K562 (cell line): Measurements from ENCODE around the gene C6orf15.

Experiments
- CTCF ChIP-seq, 3 experiments: IDR thresholded peaks in 2 of 3; conservative IDR thresholded peaks in 1 of 3; 2 replicates each; pipeline ENCODE4 v1.5.1; 2011 to 2012; ENCODE audit warnings: low read length in 3 of 3, mild to moderate bottlenecking in 3 of 3, control low read depth in 2 of 3, improper control_type of control experiment in 1 of 3, inconsistent platforms in 1 of 3, low read depth in 1 of 3, mixed read lengths in 1 of 3, moderate library complexity in 1 of 3; ENCODE audit not compliant: insufficient read depth in 2 of 3
- EZH2 ChIP-seq: IDR thresholded peaks from 2 replicates; pipeline ENCODE4 v1.6.1; 2012; ENCODE audit warnings: low read depth, mild to moderate bottlenecking, inconsistent platforms, low read length, borderline replicate concordance
- GABPA ChIP-seq: fragments of 200-800 bp; sonication (Bioruptor generic); conservative IDR thresholded peaks from 2 replicates; pipeline ENCODE4 v1.6.1; 2016; ENCODE audit warnings: low read depth, missing genetic modification characterization, missing compliant biosample characterization
- MXI1 ChIP-seq: IDR thresholded peaks from 2 replicates; pipeline ENCODE4 v1.6.1; 2011; ENCODE audit warnings: low read depth, mild to moderate bottlenecking, improper control_type of control experiment, low read length
- NFIC ChIP-seq: fragments of 450-650 bp; IDR thresholded peaks from 2 replicates; pipeline ENCODE4 v1.6.1; 2017; ENCODE audit warnings: mild to moderate bottlenecking, inconsistent platforms
- POLR2AphosphoS5 ChIP-seq: IDR thresholded peaks from 2 replicates; pipeline ENCODE4 v1.6.1; 2011; ENCODE audit warnings: mild to moderate bottlenecking, low read depth, low read length, moderate library complexity; ENCODE audit not compliant: control insufficient read depth, insufficient read depth

GRCh38 chr6:31142361-31142761 is 30.0 kb upstream of the C6orf15 start:
- TF ChIP-seq GABPA (tag) (no peak), NFIC (no peak), CTCF (IDR thresholded peaks at IDR 0.05 in 2 of 3, conservative IDR thresholded peaks at IDR 0.05 in 1 of 3; ENCODE audit: insufficient read depth in 2 of 3, low read depth in 1 of 3, low read length in 3 of 3) (no peak), POLR2AphosphoS5 (no peak), EZH2 (no peak), MXI1 (no peak)
